A549 (cell line): Measurements from ENCODE around the gene GUCA2A.

ENCODE experiments used
- CEBPB ChIP-seq, 2 experiments: fragments of >200 bp in 1 of 2; sonication (Bioruptor Twin) in 1 of 2; formaldehyde crosslinking in 1 of 2; IDR thresholded peaks; 2 replicates each; pipeline ENCODE4 v1.6.1; 2012 to 2016
- EP300 ChIP-seq, 2 experiments: fragments of >200 bp; sonication (Bioruptor Twin); formaldehyde crosslinking; IDR thresholded peaks; 2 replicates in 1 of 2; 3 replicates in 1 of 2; pipeline ENCODE4 v1.6.1; 2016 to 2017
- POLR2A ChIP-seq: IDR thresholded peaks from 2 replicates; pipeline ENCODE4 v1.6.1; 2012; ENCODE audit warnings: mild to moderate bottlenecking, low read length
- RARB ChIP-seq: fragments of 250-450 bp; sonication (Bioruptor Pico); IDR thresholded peaks from 2 replicates; pipeline ENCODE4 v1.8.0; 2021; ENCODE audit warnings: mild to moderate bottlenecking, moderate library complexity
- RCOR1 ChIP-seq: fragments of 150-350 bp; IDR thresholded peaks from 2 replicates; pipeline ENCODE4 v1.6.1; 2014; ENCODE audit warnings: antibody characterized with exemption, low read length, low read depth
- RNF2 ChIP-seq: fragments of 200-600 bp; sonication (generic); IDR thresholded peaks from 2 replicates; pipeline ENCODE4 v1.6.1; 2016; ENCODE audit warnings: low read depth, mild to moderate bottlenecking, antibody characterized with exemption, moderate library complexity, borderline replicate concordance
- SMC3 ChIP-seq: fragments of >200 bp; sonication (Bioruptor Twin); formaldehyde crosslinking; IDR thresholded peaks from 3 replicates; pipeline ENCODE4 v1.6.1; 2018; ENCODE audit warnings: inconsistent platforms
- TF ChIP-seq, protein P1 (sequence below): fragments of >200 bp; sonication (Bioruptor Twin); formaldehyde crosslinking; IDR thresholded peaks from 3 replicates; pipeline ENCODE4 v1.5.1; 2016

DNA sequence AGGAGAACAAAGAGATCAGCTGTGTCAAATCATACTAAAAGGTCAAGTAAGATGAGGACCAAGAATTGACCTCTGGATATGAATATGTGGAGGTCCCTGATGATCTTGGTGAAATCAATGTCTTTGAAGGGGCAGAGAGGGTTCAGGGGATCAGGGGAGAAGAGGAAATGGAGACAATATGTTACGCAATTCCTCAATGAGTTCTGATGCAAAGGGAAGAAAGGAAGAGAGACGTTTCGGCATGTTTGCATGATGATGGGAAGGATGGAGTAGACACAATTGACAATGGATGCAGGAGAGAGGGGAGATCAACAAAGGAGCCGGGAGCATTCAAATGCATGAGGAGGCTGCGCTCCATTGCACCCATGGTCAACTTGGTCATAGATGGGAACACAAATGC lies 47.3 kb downstream of the GUCA2A start:
- TF ChIP-seq CEBPB (IDR thresholded peaks at IDR 0.05): 0 out of 4 replicates have a peak, but pooled peaks have one; percentile 20
- TF ChIP-seq POLR2A: no peak
- TF ChIP-seq, protein P1, sequence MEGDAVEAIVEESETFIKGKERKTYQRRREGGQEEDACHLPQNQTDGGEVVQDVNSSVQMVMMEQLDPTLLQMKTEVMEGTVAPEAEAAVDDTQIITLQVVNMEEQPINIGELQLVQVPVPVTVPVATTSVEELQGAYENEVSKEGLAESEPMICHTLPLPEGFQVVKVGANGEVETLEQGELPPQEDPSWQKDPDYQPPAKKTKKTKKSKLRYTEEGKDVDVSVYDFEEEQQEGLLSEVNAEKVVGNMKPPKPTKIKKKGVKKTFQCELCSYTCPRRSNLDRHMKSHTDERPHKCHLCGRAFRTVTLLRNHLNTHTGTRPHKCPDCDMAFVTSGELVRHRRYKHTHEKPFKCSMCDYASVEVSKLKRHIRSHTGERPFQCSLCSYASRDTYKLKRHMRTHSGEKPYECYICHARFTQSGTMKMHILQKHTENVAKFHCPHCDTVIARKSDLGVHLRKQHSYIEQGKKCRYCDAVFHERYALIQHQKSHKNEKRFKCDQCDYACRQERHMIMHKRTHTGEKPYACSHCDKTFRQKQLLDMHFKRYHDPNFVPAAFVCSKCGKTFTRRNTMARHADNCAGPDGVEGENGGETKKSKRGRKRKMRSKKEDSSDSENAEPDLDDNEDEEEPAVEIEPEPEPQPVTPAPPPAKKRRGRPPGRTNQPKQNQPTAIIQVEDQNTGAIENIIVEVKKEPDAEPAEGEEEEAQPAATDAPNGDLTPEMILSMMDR: no peak
- TF ChIP-seq RCOR1: no peak
- TF ChIP-seq RNF2: no peak
- no peak for TF ChIP-seq RARB (CRISPR knock-in tag)
- TF ChIP-seq SMC3: no peak
- TF ChIP-seq EP300 (IDR thresholded peaks at IDR 0.05): no peak
